ENCODE measurements around the gene GTF2IRD2.
"Not testable (repeated sequence)": the region's sequence is repeated elsewhere in the genome, so short reads cannot be mapped to it uniquely, and the experiment has no call there.

DNA sequence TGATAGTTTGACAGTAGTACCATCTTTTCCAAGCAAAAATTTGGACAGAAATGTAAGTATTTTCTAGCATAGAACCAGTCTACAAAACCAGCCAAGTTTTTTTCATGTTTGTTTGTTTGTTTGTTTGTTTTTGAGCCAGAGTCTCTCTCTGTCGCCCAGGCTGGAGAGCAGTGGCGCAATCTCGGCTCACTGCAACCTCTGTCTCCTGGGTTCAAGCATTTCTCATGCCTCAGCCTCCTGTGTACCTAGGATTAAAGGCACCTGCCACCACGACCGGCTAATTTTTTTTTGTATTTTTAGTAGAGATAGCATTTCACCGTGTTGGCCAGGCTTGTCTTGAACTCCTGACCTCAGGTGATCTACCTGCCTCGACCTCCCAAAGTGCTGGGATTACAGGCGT, 14.4 kb upstream of the GTF2IRD2 start:
- TF ChIP-seq, protein P1, sequence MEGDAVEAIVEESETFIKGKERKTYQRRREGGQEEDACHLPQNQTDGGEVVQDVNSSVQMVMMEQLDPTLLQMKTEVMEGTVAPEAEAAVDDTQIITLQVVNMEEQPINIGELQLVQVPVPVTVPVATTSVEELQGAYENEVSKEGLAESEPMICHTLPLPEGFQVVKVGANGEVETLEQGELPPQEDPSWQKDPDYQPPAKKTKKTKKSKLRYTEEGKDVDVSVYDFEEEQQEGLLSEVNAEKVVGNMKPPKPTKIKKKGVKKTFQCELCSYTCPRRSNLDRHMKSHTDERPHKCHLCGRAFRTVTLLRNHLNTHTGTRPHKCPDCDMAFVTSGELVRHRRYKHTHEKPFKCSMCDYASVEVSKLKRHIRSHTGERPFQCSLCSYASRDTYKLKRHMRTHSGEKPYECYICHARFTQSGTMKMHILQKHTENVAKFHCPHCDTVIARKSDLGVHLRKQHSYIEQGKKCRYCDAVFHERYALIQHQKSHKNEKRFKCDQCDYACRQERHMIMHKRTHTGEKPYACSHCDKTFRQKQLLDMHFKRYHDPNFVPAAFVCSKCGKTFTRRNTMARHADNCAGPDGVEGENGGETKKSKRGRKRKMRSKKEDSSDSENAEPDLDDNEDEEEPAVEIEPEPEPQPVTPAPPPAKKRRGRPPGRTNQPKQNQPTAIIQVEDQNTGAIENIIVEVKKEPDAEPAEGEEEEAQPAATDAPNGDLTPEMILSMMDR (IDR thresholded peaks at IDR 0.05): not testable (repeated sequence)
- not testable (repeated sequence) for TF ChIP-seq POLR2A (IDR thresholded peaks at IDR 0.05)
